Ureter (tissue), 1 donor: ENCODE results near the gene MROH9. TPM values are rescaled to one million over a fixed set of nuclear protein-coding genes. Genes with fewer than 3 reads are reported as not detected.
"Not testable (repeated sequence)": the region's sequence is repeated elsewhere in the genome, so short reads cannot be mapped to it uniquely, and the experiment has no call there.

Source experiments
- DNase-seq: peaks from one replicate; pipeline ENCODE4 v3.0.0-alpha.2; 2020; ENCODE audit warnings: low spot score
- total RNA-seq: library from RNA; stranded (reverse); gene quantifications from one replicate; pipeline ENCODE4 v1.2.4, GENCODE V29; 2023
- donor health status: DM: yes; HTN: yes; CAD: no.

Gene MROH9, protein sequence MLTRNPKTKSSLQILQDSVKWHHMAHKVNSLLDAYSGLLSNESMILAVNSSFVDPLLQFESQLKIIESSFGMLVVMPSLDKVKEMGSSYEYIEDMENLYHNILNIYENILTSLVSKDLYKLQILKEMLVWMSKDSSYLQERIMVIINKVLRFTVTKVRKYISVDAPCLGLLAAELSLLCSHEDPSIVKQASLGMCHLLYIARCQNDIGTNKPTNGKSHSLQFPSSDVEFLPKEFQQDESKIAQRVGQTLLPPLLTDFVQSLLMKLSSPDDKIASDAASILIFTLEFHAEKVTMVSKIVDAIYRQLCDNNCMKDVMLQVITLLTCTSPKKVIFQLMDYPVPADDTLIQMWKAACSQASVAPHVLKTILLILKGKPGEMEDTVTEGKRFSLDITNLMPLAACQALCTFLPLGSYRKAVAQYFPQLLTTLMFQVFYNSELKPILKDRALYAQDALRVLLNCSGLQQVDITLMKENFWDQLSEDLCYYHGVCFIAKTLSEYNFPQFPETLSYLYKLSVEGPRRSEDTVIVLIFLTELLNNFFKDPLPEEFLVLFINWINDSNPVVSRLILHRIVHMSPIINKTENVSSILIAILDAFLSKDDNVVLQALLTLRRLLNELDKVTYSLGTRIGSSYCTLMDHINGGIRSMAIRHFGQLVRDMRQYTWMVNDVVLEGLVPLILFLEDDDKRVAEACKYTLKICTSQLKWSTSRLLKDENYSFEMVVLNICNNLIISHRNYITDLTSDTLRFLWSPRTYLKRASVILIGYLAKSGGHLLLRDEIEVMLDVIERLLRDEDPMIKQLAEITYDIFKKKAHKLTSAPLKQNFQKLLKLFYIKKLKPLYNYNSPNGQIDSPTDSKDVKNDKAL
- total RNA-seq: not detected

DNA sequence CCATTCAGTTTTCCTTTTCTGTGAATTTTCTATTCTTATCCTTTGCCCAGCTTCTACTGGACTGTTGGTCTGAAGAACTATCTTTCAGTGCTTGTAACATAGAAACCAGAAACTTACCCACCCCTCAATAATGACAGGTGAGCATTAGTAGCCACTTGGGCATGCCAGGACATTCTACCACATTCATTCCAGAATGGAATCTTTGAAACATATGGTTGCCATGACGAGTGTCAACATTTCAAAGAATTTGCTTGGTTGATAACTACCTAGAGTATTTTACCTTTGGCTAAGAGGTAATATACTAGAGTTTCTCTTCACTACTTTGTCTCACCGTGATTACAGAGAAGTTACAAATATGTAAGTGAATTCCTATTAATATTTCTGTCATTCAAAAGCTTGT lies at the start of gene MROH9:
TSS of gene MROH9 (plus strand) at position 304 of the 400 bp plus-strand sequence. CDS start 10,023 bp downstream, outside the sequence.
- no peak for DNase-seq

DNA sequence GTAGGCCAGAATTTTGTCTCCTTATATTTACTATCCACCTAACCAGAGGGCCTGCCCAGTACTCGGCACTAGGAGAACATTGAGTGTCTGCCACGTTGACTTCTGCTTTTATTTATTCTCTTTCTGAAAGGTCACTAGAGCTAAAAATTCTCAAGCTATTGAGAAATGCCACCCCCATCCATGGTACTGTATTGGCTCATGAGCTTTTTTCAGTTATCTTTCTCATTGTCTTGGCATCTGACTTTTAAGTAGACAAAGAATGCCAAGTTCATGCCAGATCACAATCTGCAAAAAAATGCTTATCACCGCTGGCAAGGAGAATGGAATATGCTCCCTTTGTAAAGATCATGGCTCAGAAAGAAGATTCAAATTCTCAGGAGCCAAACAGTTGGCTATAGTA lies 49.8 kb upstream of the MROH9 start:
- no peak for DNase-seq

DNA sequence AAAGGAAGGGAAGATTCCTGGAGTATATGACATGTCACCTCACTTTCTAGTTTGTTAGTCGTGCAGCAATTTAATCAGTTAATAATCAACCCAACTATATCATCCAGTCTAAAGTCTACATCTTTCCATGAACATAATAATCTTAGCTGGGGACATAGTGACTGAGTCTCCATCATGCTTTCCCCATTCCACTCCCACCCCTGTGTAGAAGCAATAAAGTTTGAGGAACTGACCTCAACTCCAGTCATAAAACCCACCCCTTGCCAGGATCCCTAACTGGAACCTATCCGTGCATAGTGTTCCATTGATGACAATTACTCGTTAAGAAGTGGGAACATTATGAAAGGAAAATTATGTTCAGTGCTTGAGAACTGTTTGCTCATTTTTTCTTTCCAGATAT lies 48.9 kb upstream of the MROH9 start:
- no peak for DNase-seq

DNA sequence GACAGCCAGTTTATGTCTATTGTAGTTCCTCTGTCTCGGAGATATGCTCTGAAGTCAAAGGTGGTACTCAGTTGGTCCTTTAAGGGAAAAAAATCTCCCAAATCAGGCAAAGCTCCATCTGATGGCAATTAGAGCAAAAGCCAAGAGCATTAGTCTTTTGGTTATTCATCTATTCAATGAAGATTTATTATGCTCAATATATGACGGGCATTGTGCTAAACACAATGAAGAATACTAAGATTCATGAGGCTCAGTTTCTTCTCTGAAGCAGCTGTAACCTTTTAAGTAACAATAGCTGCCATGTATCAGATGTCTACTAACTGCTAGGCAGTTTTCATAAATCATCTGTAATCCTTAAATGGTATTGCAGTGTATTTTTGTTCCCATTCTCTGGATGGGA lies 47.6 kb upstream of the MROH9 start:
- DNase-seq: no peak

DNA sequence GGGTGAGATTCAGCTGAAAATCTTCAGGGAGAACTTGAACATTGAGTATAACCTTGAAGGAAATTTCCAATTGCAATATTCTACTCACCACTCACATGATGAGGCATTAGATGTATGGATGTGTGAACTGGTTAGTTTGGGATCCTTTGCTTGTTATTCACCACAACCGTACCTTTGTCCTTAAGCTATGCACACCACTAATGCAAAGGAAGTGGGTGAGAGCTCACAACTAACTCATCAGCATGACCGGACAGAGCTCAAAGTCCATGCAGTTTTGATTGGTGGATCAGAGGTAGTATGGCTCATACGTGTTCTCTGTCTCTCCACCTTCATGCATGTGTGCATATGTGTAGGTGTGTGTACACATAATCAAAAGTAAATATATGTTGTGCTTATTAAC lies 43.5 kb upstream of the MROH9 start:
- no peak for DNase-seq

DNA sequence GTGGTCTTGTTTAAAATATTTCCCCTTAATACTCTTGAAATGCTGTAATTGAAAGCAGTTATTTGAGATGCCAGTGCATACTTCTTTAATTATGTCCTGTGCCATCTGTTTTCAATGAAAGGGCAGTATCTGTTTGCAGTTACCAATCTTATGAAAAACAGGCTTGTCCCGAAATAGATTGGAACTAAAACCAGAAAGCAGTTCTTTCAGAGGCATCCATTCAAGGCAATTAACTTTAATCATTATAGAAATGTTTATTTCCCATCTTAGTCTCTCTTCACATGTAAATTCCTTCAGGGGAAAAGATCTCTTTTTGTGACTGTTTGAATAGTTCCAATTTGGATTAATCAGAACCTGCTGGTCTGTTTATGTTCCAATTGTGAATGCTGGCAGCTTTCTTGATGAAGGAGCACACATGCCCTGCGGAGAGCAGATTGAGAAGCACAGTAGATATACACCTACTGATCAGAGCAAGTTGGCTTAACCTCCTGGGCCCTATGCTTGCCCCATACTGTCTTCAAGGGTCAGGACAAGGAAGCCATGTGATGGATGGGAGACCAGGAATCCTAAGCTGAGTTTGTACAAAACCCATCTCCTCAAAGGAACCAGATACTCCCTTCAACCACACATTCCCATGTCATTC lies 41.6 kb upstream of the MROH9 start:
- no peak for DNase-seq

DNA sequence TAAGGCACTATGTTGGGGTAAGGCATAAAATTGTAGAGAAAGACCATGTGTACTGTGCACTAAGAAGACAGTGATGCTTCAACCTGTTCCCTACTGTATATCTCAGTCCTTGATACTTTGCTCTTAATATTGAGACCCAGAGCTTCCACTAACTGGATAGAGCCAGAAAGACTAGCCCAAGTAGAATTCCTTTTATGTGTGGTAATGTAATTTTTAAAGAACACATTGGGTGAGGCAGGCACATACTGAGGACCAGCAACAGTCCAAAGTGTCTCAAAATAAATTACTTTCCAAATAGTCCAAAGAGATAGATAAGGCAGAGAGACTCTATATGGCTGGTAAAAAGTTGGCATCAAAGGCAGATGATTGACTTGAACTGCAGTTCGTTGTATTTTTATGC lies 31.4 kb upstream of the MROH9 start:
- no peak for DNase-seq

DNA sequence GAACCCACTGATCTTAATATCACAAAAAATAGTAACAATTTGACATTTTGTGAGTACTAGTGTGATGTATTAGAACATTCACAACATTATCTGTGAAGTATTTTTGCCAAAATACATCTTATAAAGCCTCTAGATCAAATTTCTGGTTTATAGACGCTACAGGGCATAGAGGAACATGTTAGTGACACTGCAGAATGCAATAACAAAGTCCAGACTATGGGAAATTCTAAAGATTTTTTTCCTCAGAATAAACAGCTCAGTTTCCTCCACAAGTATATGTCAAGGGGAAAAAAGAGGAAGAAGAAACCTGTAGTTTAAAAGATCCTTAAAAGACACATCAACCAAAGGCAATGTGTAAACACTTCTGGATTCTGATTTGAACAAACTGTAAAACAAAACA lies 26.4 kb upstream of the MROH9 start:
- DNase-seq: no peak

DNA sequence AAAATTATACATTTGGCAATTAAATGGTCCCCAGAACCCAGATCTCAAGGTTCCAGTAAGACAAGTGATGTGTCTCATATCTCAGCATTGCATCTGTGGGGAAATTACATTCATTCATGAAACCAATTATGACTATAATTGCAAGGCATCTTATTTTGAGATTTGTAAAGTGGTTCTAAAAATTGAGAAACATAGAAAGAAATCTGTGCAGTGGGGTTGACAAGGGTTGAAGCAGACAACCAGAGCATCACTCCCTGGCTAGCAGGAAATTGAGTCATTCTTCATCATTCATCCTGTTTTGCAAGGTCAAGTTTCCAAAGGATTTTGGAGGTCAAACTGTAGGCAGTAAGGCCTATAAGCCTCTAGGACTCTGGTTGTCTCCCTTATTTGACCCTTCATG lies 25.1 kb upstream of the MROH9 start:
- no peak for DNase-seq

DNA sequence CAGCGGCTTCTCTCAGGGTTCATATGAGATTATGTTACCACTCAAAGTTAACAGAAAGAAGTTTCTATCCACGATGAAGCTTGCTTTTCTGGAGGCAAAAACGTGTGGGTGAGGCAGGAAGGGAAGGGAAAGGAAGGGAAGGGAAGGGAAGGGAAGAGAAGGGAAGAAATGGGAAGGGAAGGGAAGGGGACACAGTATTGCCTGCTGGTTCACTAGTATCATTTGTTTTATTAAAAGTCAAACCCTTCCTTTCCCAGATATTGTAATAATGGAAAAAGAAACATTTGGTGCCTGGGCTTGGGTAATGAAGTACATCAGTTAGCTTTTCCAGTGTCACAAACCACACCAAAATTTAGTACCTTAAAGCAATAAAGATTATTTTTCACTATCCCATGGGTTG lies 18.0 kb upstream of the MROH9 start:
- no peak for DNase-seq

DNA sequence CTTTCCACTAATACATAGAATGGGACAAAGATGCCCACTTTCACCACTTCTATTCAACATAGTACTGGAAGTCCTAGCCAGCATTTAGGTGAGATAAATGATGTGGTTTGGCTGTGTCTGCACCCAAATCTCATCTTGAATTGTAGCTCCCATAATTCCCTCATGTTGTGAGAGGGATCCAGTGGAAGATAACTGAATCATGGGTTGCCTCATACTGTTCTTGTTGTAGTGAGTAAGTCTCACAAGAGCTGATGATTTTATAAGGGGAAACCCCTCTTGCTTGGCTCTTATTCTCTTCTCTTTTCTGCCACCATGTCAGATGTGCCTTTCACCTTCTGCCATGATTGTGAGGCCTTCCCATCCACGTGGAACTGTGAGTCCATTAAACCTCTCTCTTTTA lies 10.7 kb upstream of the MROH9 start:
- not testable (repeated sequence) for DNase-seq

DNA sequence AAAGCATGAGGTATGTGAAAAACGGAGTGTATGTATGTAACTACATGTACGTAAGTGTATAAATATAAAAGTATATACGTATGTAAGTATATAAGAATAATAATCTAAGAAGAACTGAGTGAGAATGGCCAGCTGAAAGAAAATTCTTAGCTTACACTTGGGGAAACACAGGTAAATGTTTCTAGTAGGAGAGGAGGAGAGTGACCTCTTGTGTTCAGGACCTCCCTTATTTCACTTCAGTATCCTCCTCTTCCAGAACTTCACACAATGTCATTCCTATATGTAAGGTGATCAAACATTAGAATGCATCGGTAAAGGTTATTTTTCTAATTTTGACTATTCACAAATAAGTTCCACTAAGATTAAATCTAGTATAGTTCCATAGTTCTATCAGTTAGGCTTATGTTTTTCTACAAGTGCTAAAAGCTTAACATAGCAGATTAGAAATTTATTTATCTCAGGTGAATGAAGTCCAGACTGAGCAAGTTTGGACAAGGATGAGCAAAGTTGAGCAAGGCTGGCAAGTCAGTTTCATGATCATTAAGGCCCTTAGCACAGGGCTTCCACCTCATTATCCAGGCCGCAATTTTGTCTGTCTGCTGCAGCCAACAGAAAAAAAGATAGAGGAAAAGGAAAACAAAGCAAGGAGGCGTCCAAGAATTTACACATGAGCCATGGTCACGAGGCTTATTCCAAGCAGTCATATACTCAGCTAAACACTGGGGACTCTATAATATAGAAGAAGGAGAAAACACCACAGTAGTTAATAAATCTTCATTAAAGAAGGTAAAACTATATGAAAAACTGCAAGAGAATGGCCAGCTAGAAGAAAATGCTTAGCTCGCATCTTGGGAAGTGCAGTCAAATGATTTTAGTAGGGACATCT lies 7.1 kb upstream of the MROH9 start:
- DNase-seq: no peak

DNA sequence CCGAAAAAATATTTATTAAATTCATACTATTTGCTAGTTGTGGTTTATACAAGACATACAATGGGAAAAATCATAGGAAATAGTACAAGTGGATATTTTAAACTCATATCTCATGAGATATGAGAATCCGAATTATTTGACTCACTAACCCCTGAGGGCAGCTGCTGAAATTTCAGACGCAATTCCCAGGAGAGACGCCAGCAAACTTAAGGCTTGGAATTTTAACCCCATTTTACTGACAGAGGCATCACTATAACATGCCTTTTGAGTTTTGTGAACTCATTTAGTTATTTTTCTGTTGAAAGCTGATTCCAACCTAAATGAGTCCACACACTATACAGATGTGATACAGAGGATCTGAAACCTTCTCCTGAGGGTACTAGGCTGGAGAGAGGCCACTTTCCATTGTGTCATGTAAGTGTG lies 5.9 kb upstream of the MROH9 start:
- DNase-seq: no peak

DNA sequence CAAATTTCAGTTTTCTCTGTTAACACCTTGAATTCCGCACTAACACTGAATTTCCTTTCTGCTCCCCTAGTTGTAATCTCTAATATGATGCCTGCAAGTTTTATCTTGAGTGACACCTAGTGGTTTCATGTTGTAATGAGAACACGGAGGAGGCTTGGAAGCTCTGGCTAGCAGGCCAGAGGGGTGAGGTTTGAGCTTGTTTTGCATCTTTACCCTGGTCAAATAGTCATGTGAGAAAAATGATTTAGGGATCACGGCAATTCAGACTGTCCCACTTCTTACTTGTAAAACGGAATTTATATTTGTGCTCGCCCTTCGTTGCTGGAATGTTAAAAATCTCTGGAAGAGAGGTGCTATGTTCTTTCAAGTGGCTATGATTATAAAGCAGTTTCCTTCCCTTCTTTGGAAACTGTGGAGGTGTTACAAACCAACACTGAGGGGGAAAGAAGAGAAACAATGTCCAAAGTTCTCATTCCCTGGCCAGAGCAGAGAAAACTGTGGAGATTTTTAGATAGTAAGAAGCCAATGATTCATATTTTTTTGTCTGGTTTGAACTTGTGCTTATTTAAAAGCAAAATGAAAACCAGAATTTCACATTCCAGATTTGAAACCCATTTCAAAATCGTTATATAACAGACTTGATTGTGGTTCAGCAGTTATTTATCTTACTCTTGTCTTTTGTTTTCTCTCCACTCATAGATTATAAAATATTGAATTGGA lies 5.3 kb upstream of the MROH9 start:
- DNase-seq: peak; percentile 48

DNA sequence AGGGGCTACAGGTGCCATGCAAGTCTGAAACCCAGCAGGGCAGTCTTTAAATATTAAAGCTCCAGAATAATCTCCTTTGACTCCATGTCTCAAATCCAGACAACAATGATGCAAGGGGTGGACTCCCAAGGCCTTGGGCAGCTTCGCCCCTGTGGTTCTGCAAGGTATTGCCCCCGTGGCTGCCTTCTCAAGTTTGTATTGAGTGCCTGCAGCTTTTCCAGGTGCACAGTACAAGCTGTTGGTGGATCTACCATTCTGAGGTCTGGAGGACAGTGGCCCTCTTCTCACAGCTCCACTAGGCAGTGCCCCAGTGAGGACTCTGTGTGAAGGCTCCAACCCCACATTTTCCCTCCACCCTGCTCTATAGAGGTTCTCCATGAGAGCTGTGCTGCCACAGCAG lies 3.7 kb upstream of the MROH9 start:
- no peak for DNase-seq

DNA sequence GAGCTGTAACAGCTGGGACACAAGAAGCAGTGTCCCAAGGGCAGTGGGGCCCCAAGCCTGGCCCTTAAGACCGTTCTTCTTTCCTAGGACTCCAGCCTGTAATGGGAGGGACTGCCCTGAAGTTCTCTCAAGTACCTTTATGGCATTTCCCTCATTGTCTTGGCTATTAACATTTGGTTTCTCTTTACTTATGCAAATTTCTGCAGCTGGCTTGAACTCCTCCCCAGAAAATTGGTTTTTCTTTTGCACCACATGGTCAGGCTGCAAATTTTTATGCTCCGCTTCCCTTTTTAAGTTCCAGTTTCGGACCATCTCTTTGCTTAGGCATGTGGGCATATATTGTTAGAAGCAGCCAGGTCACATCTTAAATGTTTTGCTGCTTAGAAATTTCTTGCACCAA lies 3.1 kb upstream of the MROH9 start:
- no peak for DNase-seq

DNA sequence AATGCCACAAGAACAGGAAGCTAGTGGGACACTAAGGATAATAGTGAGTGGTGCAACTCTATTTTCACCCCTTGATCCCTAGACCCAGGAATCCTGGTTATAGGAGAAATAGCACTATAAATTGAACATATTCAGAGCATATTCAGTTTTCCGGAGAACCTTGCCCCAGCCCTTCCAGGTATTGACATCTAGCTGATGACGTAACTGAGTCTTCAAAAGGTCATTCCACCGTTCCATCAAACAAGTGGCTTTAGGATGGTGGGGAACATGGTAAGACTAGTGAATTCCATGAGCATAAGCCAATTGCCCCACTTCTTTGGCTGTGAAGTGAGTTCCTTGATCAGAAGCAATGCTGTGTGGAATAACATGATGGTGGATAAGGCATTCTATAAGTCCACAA lies 2.9 kb downstream of the MROH9 start:
- no peak for DNase-seq

DNA sequence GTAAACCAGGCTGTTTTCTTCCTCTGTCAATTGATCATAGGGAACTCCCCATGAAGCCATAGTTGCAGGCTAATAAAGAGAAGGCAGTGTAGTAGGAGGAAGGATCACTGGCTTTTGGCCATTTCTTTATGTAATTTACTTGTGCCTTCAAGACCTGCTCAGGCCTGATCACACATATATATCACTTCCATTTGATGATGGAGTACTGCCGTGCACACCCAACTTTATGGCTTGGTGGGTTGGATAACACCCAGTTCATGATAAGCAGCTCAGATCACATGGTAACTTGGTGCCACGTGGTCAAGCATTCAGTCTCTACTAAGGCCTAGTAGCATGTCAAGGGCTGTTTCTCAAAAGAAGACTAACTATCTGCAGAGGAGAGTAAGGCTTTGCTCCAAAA lies 4.1 kb downstream of the MROH9 start:
- DNase-seq: no peak

DNA sequence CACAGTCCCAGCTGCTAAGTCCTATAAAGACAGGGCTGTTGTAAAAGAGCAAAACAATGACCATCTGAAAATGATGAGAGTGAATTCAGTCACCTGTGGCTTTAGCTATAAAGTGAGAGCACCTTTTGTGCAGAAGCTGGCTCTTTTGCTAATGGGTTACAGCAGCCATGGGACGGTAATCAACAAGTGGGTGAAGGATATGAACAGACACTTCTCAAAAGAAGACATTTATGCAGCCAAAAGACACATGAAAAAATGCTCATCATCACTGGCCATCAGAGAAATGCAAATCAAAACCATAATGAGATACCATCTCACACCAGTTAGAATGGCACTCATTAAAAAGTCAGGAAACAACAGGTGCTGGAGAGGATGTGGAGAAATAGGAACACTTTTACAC lies 16.4 kb downstream of the MROH9 start:
- not testable (repeated sequence) for DNase-seq

DNA sequence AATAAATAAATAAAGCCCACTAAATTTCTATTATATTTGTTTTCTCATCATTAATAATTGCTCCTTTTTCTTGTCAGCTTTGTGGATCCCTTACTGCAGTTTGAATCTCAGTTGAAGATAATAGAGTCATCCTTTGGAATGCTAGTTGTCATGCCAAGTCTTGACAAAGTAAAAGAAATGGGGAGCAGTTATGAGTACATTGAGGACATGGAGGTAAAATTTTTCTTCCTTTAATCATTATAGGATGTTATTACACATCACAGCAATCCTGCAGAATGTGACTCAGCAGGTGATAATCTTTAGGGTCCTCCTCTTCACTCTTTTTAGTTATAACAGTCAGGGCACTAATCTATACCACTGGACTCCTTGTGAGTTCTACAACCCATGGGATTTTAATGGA lies 24.1 kb downstream of the MROH9 start:
- DNase-seq: no peak

DNA sequence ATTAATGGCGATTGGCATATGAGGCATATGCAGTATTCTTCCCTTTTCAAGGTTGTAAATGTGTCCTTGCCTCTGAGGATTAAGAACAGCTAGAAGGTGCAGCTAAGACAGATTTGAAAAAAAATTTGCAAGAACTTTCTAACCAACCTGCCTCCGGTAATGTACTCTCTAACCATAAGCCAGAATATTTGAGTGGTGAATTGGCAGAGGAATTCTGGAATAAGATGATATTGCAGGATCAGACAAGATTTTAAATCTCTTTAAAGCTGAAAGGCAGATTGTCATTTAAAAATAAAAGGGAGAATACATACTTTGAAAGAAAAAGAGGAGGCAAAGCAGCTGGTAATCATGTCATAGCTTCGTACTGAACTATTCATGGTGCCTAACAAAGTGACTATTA lies 29.2 kb downstream of the MROH9 start:
- no peak for DNase-seq
